CD4-positive, alpha-beta T cell treated with Interleukin-17A for 1 hour (primary cell): ENCODE measurements around the gene AFAP1L2.

Source experiments
- DNase-seq: peaks from one replicate; pipeline ENCODE4 v3.0.0-alpha.2; 2020

AFAP1L2 gene

GRCh38 chr10:114258274-114258840, 145.9 kb downstream of the AFAP1L2 start:
- no peak for DNase-seq

DNA sequence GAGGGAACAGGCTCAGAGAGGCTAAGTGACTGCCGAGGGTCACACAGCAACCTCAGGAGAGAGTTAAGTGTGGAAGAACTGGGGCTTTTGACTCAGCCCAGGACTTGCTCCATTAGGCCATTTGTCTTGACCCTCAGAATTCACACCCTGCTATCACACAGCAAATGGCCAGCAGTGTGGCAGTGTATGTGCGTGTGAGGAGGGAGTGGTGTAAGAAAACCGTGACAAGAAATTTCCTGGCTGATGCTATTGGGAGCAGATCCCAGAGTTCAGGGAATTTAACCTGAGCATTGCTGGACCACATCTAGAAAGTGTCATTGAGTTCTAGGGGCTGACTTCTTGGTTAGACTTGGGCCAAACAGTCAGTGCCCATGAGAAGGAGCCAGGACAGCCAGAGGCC, 146.8 kb downstream of the AFAP1L2 start:
- no peak for DNase-seq

GRCh38 chr10:114256822-114257221, 147.5 kb downstream of the AFAP1L2 start:
- DNase-seq = no peak

DNA sequence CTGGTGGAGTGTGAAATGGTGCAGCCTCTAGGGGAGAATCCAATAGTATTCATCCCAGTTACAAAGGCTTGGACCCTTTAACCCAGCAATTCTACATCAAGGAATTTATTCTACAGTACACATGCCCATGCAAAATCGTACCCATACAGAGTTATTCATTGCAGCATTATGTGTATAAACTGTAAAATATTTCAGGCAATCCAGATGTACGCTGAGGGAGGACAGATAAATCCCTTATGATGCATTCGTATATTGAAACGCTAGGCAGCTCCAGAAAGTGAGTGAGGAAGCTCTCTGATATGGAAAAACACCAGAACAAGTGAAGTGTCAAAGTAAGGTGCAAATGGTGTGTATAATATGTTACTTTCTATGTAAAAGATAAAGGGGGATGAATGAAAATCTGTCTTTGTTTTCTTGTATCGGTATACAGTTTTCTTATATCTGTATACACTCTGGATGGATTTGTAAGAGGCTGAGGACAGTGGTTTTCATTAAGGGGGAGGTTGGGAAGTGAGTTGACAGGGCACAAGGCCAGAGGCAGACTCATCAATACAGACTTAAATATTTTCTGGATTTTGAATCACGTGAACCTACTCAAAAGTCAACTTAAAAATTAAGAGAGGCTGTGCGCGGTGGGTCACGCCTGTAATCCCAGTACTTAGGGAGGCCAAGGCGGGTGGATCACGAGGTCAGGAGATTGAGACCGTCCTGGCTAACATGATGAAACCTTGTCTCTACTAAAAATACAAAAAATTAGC, 148.1 kb downstream of the AFAP1L2 start:
- DNase-seq = no peak

DNA sequence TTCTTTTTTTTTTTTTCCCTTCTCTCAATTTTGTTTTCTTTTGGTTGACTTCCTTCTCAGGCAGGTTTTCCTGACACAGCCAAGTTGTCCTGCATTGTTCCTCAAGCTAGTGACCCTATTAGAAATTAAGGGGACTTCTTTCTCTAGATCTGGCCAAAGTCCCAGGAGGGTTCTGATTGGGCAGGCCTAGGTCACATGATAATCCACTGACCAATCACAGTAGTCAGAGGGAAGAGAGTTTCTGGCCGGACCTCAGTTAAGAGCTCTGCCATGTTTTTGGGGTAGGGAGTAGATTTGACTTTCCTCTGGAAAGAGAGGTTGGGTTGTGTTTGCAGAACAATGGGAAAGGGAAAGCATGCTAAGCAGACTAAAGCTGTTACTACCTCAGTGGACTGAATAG, 149.1 kb downstream of the AFAP1L2 start:
- DNase-seq = no peak

GRCh38 chr10:114252883-114253282, 151.4 kb downstream of the AFAP1L2 start:
- DNase-seq = no peak

DNA sequence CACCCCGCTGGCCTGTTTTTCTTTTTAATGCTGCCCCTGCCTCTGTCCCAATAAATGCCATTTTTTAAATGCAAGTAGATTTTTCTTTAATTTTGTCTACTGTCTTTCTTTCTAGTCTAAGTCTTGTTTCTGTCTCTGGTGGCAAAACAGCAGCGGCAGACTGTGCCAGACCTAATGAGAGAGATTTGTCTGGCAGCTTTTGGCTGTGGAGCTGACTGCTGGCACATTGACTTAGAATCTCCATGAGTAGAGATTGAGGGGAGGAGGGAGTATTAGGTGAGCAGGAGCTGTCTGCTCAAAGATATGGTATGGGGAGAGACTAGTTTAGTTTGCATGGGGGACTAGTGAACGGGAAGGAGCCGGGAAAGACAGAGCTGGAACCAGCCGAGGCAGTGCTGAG, 152.2 kb downstream of the AFAP1L2 start:
- no peak for DNase-seq

- no peak for DNase-seq
Observed at GRCh38 chr10:114250716-114251115, 153.6 kb downstream of the AFAP1L2 start.

GRCh38 chr10:114250236-114250635, 154.1 kb downstream of the AFAP1L2 start:
- DNase-seq = no peak

DNA sequence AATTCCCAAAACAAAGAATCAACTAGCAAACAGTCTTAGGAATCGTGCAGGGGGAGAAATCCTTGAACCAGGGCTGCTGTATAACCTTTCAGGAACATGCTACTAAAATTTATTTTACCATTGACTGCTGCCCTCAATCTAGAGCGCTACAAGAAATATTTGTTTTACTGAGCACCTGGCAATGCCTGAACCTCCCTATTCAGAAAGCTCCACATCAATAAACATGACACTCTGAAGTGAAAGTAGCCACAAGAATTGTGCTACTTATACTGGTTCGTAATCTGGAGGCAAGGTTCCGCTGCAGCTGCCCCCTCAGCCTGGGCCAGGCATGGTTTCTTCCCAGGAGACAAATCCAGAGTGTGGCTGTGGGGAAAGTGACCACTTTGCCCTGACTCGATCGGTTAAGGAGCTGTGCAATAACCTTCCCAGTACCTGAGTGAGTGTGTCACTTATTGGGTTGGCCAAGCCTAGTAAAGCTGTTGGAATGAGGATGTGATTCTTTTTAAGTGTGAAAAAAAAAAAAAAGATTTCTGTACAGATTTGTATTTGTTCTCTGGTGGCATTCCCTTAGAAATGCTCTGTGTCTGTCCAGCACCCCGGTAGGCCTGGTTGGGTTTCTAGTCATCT, 157.5 kb downstream of the AFAP1L2 start:
- DNase-seq = no peak

- no peak for DNase-seq
Observed at GRCh38 chr10:114245121-114245791, 159.0 kb downstream of the AFAP1L2 start.
